GM19328 (cell line): ENCODE results near the gene ZRANB2.

Experiments
- ATAC-seq: cut with Tn5 transposase; IDR thresholded peaks from one replicate; pipeline ENCODE4 v1.9.1; 2021; ENCODE audit warnings: mild to moderate bottlenecking, moderate library complexity; ENCODE audit not compliant: unreplicated experiment

The ZRANB2 gene

DNA sequence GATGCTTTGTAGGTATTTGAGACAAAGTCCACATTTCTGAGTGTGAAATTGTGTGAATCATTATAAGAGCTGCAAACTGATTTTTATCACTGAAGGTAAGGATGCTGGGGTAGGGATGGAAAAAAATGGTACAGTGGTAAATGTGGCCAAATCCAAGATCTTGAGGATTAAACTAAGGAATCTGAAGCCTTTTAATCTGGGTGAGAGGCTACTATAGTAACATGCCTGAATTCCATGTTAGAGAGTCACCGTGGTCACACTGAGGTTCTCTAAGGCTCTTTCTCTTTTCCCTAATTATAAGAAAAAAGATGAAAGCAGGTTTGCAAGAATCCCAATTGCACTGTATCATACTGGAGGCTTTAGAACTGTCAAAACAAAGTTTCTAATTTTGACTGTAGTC, 50.8 kb downstream of the ZRANB2 start:
- ATAC-seq = no peak

DNA sequence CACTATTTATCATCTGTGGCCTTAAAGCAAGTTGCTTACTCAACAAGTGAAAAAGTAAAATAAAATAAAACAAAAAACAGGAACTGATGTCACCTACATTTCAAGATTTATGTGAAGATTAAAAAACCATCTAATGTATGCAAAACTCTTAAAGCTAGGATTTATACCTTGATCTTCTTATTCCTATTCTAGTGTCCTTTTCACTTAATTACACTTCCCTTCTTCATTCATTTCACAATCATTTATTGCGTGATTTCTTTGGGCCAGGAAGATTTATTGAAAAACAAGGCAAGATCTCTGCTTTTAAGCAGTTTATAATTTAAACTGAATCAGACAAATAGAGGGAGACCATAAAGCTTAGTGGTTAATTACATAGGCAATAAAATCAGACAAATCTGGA, 51.9 kb downstream of the ZRANB2 start:
- no peak for ATAC-seq

DNA sequence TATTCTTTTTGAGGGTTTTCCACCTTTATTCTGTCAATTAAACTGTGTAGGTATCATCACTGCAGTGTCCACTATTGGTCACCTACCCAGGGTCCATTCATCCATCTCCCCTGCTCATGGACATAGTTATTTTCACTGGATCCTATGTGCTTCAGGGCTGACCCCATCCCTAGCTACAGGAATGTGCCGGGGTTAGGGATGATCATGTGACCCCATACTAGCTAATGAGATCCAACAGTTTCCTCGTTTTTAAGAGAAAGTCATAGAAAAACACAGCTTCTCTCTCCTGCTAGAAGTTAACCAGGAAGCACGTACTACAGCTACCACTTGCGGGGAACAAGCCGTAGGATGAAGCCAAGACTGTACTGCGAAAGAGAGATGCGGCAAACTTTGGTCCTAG, 52.8 kb downstream of the ZRANB2 start:
- ATAC-seq = no peak

DNA sequence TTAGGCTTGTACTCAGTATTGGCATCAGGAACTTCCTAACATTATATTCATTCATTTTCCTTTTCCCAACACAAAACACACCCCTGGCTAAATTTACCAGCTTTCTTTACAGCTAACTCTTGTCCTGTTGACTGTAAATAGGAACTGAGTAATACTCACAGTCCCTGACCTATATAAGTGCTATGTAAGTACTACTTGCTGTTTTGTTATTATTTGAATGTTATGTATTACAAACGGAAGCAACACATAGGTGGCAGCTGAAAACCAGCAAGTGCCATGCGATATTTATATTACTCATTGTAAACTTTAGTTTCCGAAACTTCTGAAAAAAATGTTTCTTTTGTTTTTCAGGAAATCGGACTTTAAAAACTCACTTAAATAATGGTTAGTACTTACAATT, 54.7 kb downstream of the ZRANB2 start:
- no peak for ATAC-seq

DNA sequence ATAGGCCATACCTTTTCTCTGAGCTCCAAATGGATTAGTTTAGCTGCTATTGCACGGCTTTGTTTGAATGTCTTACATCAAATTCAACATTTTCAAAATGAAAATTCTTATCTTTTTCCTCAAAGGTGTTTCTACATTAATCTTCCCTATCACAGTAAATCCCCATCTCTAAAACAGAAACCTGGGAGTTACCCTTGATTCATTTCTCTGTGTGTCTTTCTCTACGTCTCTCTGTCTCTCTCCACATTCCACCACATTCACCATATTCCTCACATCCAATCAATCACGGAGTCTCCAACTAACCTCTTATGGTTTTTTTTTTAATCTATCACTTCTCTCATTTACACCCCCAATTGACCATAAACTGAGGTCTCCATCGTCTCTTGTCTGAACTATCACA, 57.3 kb downstream of the ZRANB2 start:
- ATAC-seq = no peak

DNA sequence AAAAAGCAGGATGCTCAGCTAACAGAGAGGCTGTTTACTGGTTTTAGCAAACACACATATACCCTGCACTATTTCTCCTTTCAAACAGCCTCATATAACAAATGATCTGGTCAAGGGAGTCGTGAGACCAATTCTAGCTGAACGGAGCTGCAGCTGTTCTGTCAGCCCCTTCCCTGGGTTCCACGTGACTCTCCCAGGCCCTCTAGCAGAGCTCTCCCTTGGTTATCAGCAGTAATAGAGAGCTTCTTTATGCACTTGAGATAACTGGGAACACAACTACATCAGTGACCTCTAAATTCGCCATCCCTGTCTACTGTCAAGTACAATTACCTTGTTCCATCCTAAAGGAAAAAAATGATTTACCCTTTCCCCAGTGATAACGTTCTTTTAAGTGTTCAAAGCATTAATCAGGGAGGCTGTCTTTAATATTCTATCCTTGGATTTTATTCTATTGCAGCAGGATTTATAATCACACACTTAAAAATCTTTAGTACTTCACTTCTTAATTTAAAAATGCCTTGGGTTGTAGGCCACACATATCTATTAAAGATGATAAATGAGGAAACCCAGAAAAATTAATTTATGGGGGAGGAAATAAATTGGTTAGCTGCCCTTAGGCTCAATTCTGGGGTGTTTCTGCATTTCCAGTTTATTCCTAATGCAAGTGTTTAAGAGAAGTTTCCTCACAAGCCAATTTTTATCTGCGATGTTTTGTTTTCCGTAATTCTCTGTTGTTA, 61.4 kb downstream of the ZRANB2 start:
- no peak for ATAC-seq

DNA sequence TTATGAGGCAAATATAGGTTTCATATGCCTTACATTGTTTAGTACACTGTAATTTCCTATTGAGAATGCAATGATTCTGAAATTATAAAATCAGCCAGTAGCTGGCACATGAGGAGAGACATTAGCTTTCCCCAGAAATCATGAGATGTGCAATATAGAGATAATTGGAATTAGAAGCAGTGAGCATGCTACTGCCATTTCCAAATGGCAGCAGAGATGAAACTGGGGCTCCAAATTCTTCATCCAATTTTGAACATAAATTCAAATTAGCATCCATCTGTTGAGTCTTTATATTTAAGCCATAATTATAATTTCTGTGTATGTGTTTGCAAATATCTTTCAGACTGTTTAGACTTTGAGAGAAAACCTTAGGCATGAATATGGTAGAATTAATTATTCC, 62.0 kb downstream of the ZRANB2 start:
- ATAC-seq = no peak

DNA sequence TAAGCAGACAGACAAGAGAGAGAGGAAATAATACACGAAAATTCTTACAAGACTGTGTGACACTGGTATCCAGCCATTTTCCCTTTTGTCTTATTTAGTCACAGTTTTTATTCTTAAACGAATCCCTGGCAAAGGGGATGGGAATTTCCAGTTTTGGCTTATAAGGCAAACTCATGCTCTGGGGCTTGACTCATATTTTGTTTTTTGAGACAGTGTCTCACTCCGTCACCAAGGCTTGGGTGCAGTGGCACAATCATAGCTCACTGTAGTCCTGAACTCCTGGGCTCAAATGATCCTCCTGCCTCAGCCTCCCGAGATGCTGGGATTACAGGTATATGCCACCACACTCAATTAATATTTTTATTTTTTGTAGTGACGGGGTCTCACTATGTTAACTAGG, 65.1 kb downstream of the ZRANB2 start:
- ATAC-seq = no peak

DNA sequence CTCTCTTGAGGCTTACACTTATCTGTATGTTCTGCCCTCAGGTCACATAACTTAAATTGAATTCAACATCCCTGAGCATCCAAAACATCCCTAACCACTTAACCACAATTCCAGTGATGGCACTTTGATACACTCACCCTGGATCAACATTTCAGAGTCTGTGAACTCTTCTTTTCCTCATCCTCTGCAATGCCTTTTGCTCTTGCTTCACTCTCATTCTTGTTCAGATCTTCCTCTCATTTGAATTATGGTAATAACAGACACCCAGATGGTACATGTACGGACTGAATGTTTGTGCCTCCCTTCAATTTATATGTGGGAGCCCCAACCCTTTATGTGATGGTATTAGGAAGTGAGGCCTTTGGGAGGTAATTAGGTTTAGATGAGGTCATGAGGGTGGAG, 66.7 kb downstream of the ZRANB2 start:
- no peak for ATAC-seq
